Measurements from ENCODE around the gene PLEKHG3. TPM values are rescaled to one million over a fixed set of nuclear protein-coding genes. Genes with fewer than 3 reads are reported as not detected.

The PLEKHG3 gene
- total and polyA plus RNA-seq, 2 of the 13 experiments (the other 11 are each of a cell fraction or from before 2014, with no cell fraction given), result 7.1 to 9.8 TPM

DNA sequence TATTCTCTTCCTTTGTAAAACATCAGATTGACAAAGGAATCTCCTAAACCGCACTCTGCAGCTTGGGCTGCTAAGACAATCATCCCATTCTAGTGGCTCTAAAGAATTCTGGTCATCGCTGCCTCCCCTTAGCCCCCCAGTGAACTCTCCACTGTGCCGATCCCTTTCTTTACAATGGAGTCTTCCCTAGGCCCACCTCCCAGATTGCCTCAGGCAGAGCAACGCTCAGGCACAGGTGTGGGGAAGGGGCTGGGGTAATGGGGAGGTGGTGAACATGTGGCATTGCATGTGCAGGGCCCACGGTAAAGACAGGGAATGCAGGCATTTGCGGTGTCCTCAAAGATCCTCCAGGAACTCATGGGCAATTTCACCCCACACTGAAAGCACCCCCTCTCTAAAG lies 86.3 kb downstream of the PLEKHG3 start (continued):
- TF ChIP-seq, protein P1, sequence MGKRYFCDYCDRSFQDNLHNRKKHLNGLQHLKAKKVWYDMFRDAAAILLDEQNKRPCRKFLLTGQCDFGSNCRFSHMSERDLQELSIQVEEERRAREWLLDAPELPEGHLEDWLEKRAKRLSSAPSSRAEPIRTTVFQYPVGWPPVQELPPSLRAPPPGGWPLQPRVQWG (CRISPR knock-in tag; IDR thresholded peaks at IDR 0.05; ENCODE audit: borderline replicate concordance, low read depth), result no peak
- TF ChIP-seq, protein P2, sequence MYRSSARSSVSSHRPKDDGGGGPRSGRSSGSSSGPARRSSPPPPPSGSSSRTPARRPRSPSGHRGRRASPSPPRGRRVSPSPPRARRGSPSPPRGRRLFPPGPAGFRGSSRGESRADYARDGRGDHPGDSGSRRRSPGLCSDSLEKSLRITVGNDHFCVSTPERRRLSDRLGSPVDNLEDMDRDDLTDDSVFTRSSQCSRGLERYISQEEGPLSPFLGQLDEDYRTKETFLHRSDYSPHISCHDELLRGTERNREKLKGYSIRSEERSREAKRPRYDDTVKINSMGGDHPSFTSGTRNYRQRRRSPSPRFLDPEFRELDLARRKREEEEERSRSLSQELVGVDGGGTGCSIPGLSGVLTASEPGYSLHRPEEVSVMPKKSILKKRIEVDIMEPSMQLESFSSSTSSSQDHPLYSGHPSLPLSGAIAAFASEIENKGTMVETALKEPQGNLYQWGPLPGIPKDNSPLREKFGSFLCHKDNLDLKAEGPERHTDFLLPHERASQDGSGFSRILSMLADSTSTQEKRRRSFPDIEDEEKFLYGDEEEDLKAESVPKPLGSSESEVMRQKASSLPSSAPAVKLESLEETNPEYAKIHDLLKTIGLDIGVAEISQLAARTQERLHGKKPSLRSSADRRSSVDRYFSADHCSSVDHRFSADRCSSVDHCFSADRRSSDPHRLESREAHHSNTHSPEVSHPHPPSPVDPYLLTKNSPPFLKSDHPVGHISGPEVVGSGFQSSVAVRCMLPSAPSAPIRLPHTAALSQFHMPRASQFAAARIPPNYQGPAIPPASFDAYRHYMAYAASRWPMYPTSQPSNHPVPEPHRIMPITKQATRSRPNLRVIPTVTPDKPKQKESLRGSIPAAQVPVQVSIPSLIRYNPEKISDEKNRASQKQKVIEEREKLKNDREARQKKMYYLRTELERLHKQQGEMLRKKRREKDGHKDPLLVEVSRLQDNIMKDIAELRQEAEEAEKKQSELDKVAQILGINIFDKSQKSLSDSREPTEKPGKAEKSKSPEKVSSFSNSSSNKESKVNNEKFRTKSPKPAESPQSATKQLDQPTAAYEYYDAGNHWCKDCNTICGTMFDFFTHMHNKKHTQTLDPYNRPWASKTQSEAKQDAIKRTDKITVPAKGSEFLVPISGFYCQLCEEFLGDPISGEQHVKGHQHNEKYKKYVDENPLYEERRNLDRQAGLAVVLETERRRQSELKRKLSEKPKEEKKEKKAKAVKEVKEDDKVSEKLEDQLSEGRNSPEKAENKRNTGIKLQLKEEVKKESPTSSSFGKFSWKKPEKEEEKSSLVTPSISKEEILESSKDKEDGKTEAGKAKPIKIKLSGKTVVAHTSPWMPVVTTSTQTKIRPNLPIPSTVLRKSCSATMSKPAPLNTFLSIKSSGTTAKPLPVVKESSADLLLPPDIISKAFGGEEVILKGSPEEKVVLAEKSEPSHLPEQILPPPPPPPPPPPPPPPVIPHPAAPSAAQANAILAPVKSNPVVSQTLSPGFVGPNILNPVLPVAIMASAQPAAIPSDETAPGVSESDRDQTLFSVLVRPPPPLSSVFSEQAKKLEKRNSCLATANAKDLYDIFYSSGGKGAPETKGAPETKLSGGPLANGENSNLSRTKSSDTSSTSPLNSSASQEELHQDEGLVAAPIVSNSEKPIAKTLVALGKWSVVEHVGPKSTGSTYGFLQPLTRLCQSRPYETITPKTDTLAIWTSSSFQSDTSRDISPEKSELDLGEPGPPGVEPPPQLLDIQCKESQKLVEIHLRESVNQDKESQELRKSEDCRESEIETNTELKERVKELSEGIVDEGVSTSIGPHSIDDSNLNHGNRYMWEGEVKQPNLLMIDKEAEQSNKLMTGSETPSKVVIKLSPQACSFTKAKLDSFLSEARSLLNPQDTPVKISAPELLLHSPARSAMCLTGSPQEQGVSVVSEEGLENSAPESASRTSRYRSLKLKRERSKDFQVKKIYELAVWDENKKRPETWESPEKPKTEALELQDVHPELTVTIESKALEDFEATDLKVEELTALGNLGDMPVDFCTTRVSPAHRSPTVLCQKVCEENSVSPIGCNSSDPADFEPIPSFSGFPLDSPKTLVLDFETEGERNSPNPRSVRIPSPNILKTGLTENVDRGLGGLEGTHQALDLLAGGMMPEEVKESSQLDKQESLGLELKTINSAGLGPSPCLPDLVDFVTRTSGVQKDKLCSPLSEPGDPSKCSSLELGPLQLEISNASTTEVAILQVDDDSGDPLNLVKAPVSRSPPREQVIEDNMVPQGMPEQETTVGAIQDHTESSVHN (CRISPR knock-in tag; IDR thresholded peaks at IDR 0.05), result no peak
- TF ChIP-seq KLF12 (CRISPR knock-in tag; IDR thresholded peaks at IDR 0.05; ENCODE audit: borderline replicate concordance) (no peak), MEIS2 (CRISPR knock-in tag; IDR thresholded peaks at IDR 0.05) (no peak), MAFK (conservative IDR thresholded peaks at IDR 0.05 in 1 of 2, IDR thresholded peaks at IDR 0.05 in 1 of 2; ENCODE audit: low read length in 2 of 2) (no peak), SIX1 (CRISPR knock-in tag; IDR thresholded peaks at IDR 0.05; ENCODE audit: borderline replicate concordance) (no peak)
- TF ChIP-seq, protein P3, sequence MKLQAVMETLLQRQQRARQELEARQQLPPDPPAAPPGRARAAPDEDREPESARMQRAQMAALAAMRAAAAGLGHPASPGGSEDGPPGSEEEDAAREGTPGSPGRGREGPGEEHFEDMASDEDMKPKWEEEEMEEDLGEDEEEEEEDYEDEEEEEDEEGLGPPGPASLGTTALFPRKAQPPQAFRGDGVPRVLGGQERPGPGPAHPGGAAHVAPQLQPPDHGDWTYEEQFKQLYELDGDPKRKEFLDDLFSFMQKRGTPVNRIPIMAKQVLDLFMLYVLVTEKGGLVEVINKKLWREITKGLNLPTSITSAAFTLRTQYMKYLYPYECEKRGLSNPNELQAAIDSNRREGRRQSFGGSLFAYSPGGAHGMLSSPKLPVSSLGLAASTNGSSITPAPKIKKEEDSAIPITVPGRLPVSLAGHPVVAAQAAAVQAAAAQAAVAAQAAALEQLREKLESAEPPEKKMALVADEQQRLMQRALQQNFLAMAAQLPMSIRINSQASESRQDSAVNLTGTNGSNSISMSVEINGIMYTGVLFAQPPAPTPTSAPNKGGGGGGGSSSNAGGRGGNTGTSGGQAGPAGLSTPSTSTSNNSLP (IDR thresholded peaks at IDR 0.05; ENCODE audit: low read depth, low read length), result no peak
- TF ChIP-seq, protein P4, sequence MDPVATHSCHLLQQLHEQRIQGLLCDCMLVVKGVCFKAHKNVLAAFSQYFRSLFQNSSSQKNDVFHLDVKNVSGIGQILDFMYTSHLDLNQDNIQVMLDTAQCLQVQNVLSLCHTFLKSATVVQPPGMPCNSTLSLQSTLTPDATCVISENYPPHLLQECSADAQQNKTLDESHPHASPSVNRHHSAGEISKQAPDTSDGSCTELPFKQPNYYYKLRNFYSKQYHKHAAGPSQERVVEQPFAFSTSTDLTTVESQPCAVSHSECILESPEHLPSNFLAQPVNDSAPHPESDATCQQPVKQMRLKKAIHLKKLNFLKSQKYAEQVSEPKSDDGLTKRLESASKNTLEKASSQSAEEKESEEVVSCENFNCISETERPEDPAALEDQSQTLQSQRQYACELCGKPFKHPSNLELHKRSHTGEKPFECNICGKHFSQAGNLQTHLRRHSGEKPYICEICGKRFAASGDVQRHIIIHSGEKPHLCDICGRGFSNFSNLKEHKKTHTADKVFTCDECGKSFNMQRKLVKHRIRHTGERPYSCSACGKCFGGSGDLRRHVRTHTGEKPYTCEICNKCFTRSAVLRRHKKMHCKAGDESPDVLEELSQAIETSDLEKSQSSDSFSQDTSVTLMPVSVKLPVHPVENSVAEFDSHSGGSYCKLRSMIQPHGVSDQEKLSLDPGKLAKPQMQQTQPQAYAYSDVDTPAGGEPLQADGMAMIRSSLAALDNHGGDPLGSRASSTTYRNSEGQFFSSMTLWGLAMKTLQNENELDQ (CRISPR knock-in tag; IDR thresholded peaks at IDR 0.05; ENCODE audit: borderline replicate concordance), result no peak
- TF ChIP-seq, protein P5, sequence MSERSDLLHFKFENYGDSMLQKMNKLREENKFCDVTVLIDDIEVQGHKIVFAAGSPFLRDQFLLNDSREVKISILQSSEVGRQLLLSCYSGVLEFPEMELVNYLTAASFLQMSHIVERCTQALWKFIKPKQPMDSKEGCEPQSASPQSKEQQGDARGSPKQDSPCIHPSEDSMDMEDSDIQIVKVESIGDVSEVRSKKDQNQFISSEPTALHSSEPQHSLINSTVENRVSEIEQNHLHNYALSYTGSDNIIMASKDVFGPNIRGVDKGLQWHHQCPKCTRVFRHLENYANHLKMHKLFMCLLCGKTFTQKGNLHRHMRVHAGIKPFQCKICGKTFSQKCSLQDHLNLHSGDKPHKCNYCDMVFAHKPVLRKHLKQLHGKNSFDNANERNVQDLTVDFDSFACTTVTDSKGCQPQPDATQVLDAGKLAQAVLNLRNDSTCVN (CRISPR knock-in tag; IDR thresholded peaks at IDR 0.05; ENCODE audit: borderline replicate concordance), result no peak
- TF ChIP-seq, protein P6, sequence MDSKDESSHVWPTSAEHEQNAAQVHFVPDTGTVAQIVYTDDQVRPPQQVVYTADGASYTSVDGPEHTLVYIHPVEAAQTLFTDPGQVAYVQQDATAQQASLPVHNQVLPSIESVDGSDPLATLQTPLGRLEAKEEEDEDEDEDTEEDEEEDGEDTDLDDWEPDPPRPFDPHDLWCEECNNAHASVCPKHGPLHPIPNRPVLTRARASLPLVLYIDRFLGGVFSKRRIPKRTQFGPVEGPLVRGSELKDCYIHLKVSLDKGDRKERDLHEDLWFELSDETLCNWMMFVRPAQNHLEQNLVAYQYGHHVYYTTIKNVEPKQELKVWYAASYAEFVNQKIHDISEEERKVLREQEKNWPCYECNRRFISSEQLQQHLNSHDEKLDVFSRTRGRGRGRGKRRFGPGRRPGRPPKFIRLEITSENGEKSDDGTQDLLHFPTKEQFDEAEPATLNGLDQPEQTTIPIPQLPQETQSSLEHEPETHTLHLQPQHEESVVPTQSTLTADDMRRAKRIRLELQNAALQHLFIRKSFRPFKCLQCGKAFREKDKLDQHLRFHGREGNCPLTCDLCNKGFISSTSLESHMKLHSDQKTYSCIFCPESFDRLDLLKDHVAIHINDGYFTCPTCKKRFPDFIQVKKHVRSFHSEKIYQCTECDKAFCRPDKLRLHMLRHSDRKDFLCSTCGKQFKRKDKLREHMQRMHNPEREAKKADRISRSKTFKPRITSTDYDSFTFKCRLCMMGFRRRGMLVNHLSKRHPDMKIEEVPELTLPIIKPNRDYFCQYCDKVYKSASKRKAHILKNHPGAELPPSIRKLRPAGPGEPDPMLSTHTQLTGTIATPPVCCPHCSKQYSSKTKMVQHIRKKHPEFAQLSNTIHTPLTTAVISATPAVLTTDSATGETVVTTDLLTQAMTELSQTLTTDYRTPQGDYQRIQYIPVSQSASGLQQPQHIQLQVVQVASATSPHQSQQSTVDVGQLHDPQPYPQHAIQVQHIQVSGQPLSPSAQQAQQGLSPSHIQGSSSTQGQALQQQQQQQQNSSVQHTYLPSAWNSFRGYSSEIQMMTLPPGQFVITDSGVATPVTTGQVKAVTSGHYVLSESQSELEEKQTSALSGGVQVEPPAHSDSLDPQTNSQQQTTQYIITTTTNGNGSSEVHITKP (CRISPR knock-in tag; IDR thresholded peaks at IDR 0.05; ENCODE audit: low read depth), result no peak
